HG03039 (cell line): ENCODE results near the gene SGMS1.
"Not testable (repeated sequence)": the region's sequence is repeated elsewhere in the genome, so short reads cannot be mapped to it uniquely, and the experiment has no call there.

Experiments
- ATAC-seq: cut with Tn5 transposase; IDR thresholded peaks from one replicate; pipeline ENCODE4 v1.9.1; 2021; ENCODE audit warnings: mild to moderate bottlenecking, moderate library complexity; ENCODE audit not compliant: unreplicated experiment

SGMS1 gene

GRCh38 chr10:50541317-50541716 is 82.4 kb downstream of the SGMS1 start:
- ATAC-seq: no peak

GRCh38 chr10:50540826-50541122 is 83.0 kb downstream of the SGMS1 start:
- no peak for ATAC-seq

GRCh38 chr10:50540069-50540825 is 83.5 kb downstream of the SGMS1 start:
- ATAC-seq: no peak

- ATAC-seq: no peak
Measured at GRCh38 chr10:50538555-50539398, 85.0 kb downstream of the SGMS1 start.

- ATAC-seq: no peak
Measured at GRCh38 chr10:50536617-50537240, 87.0 kb downstream of the SGMS1 start.

GRCh38 chr10:50534748-50535376 is 88.9 kb downstream of the SGMS1 start:
- ATAC-seq: not testable (repeated sequence)

GRCh38 chr10:50533296-50533695 is 90.5 kb downstream of the SGMS1 start:
- ATAC-seq: no peak

GRCh38 chr10:50531388-50532077 is 92.2 kb downstream of the SGMS1 start:
- no peak for ATAC-seq

- ATAC-seq: no peak
Measured at GRCh38 chr10:50529660-50530059, 94.1 kb downstream of the SGMS1 start.

- no peak for ATAC-seq
Measured at GRCh38 chr10:50528206-50528605, 95.5 kb downstream of the SGMS1 start.

- no peak for ATAC-seq
Measured at GRCh38 chr10:50527442-50528043, 96.2 kb downstream of the SGMS1 start.

- no peak for ATAC-seq
Measured at GRCh38 chr10:50526185-50526584, 97.6 kb downstream of the SGMS1 start.

GRCh38 chr10:50523357-50523756 is 100.4 kb downstream of the SGMS1 start:
- ATAC-seq: no peak

- ATAC-seq: no peak
Measured at GRCh38 chr10:50522908-50523307, 100.8 kb downstream of the SGMS1 start.

- no peak for ATAC-seq
Measured at GRCh38 chr10:50520115-50520514, 103.6 kb downstream of the SGMS1 start.

GRCh38 chr10:50517626-50518025 is 106.1 kb downstream of the SGMS1 start:
- no peak for ATAC-seq

GRCh38 chr10:50516171-50516570 is 107.6 kb downstream of the SGMS1 start:
- ATAC-seq: no peak

- no peak for ATAC-seq
Measured at GRCh38 chr10:50515420-50515819, 108.3 kb downstream of the SGMS1 start.

- no peak for ATAC-seq
Measured at GRCh38 chr10:50514995-50515394, 108.8 kb downstream of the SGMS1 start.

GRCh38 chr10:50513956-50514355 is 109.8 kb downstream of the SGMS1 start:
- ATAC-seq: no peak
